ENCODE results near the gene IP6K3. TPM values are rescaled to one million over a fixed set of nuclear protein-coding genes. Genes with fewer than 3 reads are reported as not detected.

IP6K3 gene
- total RNA-seq, 4 donors from 2014 or later: 0.34 to 2.3 (median 1.1) TPM; not detected in 1

DNA sequence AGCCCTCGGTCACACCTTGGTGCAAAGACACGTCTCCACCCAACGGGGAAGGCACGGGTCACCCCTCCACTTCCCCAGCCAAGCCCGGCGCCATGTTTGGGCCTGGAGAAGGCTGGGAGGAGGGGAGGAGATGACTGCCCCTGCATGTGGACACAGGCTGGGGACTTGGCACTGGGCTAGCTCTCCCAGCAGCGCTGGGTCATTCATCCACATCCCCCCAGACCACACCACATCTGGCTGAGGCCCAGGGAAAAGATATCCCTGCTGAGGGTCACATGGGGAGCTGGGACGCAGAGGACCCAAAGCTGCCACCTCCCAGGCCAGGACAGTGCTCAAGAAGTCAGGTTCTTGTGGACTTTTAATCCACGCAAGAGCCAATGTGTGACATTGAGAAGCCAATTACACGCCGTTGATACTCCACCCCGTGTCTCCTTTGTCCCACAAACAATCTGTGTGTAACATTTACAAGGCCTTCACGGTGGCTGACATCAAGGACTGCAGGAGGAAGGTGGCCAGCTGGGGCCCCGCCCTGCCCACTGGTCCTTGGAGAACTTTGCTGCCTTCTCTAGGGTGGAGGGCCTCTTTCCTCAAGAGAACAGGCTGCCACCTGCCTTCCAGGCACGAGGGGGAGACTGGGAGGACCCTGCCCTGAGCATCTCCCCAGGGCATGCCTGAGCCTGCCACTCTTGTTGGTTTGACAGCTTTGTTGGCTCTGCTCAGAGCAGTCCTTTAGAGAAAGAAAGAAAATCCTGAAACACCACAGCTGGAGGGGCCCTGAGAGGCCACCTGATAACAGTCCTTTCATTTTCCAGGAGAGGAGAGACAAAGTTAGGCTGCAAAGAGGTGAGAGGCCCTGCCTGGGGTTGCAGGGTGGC is 5.3 kb upstream of the IP6K3 start:
- TF ChIP-seq, protein P1, sequence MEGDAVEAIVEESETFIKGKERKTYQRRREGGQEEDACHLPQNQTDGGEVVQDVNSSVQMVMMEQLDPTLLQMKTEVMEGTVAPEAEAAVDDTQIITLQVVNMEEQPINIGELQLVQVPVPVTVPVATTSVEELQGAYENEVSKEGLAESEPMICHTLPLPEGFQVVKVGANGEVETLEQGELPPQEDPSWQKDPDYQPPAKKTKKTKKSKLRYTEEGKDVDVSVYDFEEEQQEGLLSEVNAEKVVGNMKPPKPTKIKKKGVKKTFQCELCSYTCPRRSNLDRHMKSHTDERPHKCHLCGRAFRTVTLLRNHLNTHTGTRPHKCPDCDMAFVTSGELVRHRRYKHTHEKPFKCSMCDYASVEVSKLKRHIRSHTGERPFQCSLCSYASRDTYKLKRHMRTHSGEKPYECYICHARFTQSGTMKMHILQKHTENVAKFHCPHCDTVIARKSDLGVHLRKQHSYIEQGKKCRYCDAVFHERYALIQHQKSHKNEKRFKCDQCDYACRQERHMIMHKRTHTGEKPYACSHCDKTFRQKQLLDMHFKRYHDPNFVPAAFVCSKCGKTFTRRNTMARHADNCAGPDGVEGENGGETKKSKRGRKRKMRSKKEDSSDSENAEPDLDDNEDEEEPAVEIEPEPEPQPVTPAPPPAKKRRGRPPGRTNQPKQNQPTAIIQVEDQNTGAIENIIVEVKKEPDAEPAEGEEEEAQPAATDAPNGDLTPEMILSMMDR (IDR thresholded peaks at IDR 0.05; ENCODE audit: low read depth): no peak

GRCh38 chr6:33750244-33750991 is 3.7 kb upstream of the IP6K3 start:
- TF ChIP-seq, protein P1 (IDR thresholded peaks at IDR 0.05; ENCODE audit: low read depth): no peak

GRCh38 chr6:33749401-33749800 is 2.7 kb upstream of the IP6K3 start:
- TF ChIP-seq, protein P1 (IDR thresholded peaks at IDR 0.05; ENCODE audit: low read depth): no peak

DNA sequence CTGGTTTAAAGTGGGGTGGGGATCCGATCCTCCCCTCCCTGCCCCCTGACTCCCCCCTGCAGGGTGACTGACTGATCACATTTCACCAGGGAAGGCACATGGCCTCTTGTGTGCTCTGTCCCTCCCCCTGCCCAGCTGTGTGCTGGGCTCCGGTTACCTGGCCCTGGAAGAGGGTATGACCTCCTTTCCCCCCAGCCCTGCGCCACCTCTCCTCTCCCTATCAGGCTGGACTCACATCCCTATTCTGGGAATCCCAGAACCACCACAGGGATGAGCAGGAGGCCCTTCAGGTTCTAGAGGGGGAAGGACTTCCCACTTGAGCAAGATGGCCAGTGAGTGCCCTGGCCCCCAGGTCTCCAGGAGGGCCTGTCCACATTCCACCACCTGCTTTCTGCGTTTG is 2.1 kb upstream of the IP6K3 start:
- TF ChIP-seq, protein P1 (IDR thresholded peaks at IDR 0.05; ENCODE audit: low read depth): no peak

- TF ChIP-seq, protein P1 (IDR thresholded peaks at IDR 0.05; ENCODE audit: low read depth): no peak
Observed at GRCh38 chr6:33747823-33748222, 1.1 kb upstream of the IP6K3 start.

GRCh38 chr6:33746036-33746600 is 587 bp downstream of the IP6K3 start:
- TF ChIP-seq, protein P1 (IDR thresholded peaks at IDR 0.05; ENCODE audit: low read depth): no peak

GRCh38 chr6:33745548-33745947 is 1.2 kb downstream of the IP6K3 start:
- TF ChIP-seq, protein P1 (IDR thresholded peaks at IDR 0.05; ENCODE audit: low read depth): no peak
